Ovary (tissue), 9 donors: ENCODE results near the gene EFCAB5. TPM values are rescaled to one million over a fixed set of nuclear protein-coding genes. Genes with fewer than 3 reads are reported as not detected.

Experiments
- DNase-seq, 5 donors: peaks; one replicate each; pipeline ENCODE4 v3.0.0-alpha.2; 2019 to 2020
- H3K27ac ChIP-seq, 2 donors: fragments of 200-600 bp; one replicate each; pipeline versions ENCODE4 v1.5.1 to v1.8.0; 2019 to 2022
- H3K27me3 ChIP-seq: fragments of 200-600 bp; one replicate; pipeline ENCODE4 v1.8.0; 2022
- H3K36me3 ChIP-seq: fragments of 200-600 bp; sonication (generic); one replicate; pipeline ENCODE4 v1.5.1; 2019
- H3K4me1 ChIP-seq: one replicate; pipeline ENCODE4 v1.8.1; 2013; ENCODE audit warnings: mild to moderate bottlenecking, moderate library complexity; ENCODE audit not compliant: insufficient read depth
- H3K4me3 ChIP-seq: fragments of 200-600 bp; sonication (generic); one replicate; pipeline ENCODE4 v1.5.1; 2017
- H3K9me3 ChIP-seq, 2 donors: fragments of 200-600 bp in 1 of 2; sonication (generic) in 1 of 2; one replicate each; pipeline versions ENCODE4 v1.5.1 to v1.8.1; 2013 to 2019; ENCODE audit warnings: mild to moderate bottlenecking in 1 of 2, moderate library complexity in 1 of 2
- CTCF ChIP-seq, 3 donors: fragments of 450-650 bp in 2 of 3; fragments of 200-600 bp in 1 of 3; IDR thresholded peaks; one replicate each; pipeline versions ENCODE4 v1.5.1 to v1.8.0; 2016 to 2022; ENCODE audit warnings: antibody characterized with exemption in 3 of 3, mild to moderate bottlenecking in 1 of 3
- EP300 ChIP-seq: sonication (generic); formaldehyde crosslinking; IDR thresholded peaks from one replicate; pipeline ENCODE4 v1.6.1; 2017; ENCODE audit warnings: antibody characterized with exemption
- POLR2A ChIP-seq: fragments of 450-650 bp; IDR thresholded peaks from one replicate; pipeline ENCODE4 v1.6.1; 2017; ENCODE audit warnings: antibody characterized with exemption, mild to moderate bottlenecking, moderate library complexity
- WGBS, 3 donors: extraction: QIAGEN DNeasy Blood & Tissue Kit in 1 of 3; methylation state at CpG; one replicate each; pipeline versions ENCODE4 v1.1.5 to v1.1.7; 2013 to 2017; 5-methylcytosine and 5-hydroxymethylcytosine counted together
- intact Hi-C, 4 donors: fragments of 100-400 bp; cut with DNase I; formaldehyde crosslinking; loops; one replicate each; pipeline versions ENCODE4 v1.11.0 to v1.15.1; 2022 to 2023
- polyA plus RNA-seq, 2 donors: library from polyadenylated mRNA; stranded (reverse); fragments of 200-250 nt in 1 of 2; fragments of 350-450 nt in 1 of 2; fragmentation: Illumina TruSeq in 1 of 2; extraction: RNeasy Lipid Tissue Mini Kit (QIAGEN cat#74804) in 1 of 2; gene quantifications; one replicate each; pipeline ENCODE4 v1.2.3, GENCODE V29; 2013 to 2014
- total RNA-seq, 7 donors: library from RNA; depleted of rRNA in 2 of 7; stranded (reverse); fragments of >200 nt in 2 of 7; fragmentation: NEBNext Ultra II Directional in 3 of 7; extraction: Animal tissue kit (Norgen Biotek cat#: 25700) in 3 of 7; gene quantifications; one replicate each; pipeline versions ENCODE4 v1.1.0 to v1.2.4, GENCODE V29; 2016 to 2023
- donor health status: DM: no; HTN: no; CAD: no; lungs with moderate emphysema.
- donor health status: DM: no; HTN: no; CAD: no.
- donor health status: Bipolar disorder and iron deficiency.
- donor health status: DM: yes; HTN: yes; CAD: no.
- donor health status: DM: no; HTN: no; CAD: no.
- donor health status: DM: yes; HTN: yes; CAD: no.

The EFCAB5 gene
- total and polyA plus RNA-seq, 9 donors: 0.05 to 0.32 (median 0.12) TPM; not detected in 5

- TF ChIP-seq POLR2A: no peak
- TF ChIP-seq CTCF (IDR thresholded peaks at IDR 0.05): no peak
- TF ChIP-seq EP300: no peak
- no peaks in the 10 kb centered on the region for H3K36me3 ChIP-seq
- no peaks in the 10 kb centered on the region for H3K27me3 ChIP-seq
- DNase-seq: no peak
- H3K9me3 ChIP-seq: no peaks in the 10 kb centered on the region
- H3K27ac ChIP-seq: no peak overlapping the region
- intact Hi-C loops: no loop called here
- no peaks in the 10 kb centered on the region for H3K4me1 ChIP-seq
- 84 to 94% (median 90%) methylated on average over 1 of the region's 1 CpG for WGBS, 3 donors
- no peak overlapping the region for H3K4me3 ChIP-seq
Measured at GRCh38 chr17:29982991-29983653, 41.7 kb downstream of the EFCAB5 start.

GRCh38 chr17:29996458-29996857, 55.0 kb downstream of the EFCAB5 start:
- H3K27me3 ChIP-seq: no peaks in the 10 kb centered on the region
- H3K9me3 ChIP-seq: no peaks in the 10 kb centered on the region
- no peak overlapping the region for H3K4me3 ChIP-seq
- no peak overlapping the region for H3K27ac ChIP-seq
- 85 to 92% (median 89%) methylated on average over 3 of the region's 3 CpGs for WGBS, 3 donors
- TF ChIP-seq CTCF (IDR thresholded peaks at IDR 0.05) (no peak), EP300 (no peak), POLR2A (no peak)
- no peak for DNase-seq
- H3K4me1 ChIP-seq: no peaks in the 10 kb centered on the region
- H3K36me3 ChIP-seq: no peaks in the 10 kb centered on the region
- intact Hi-C loops: no loop called here

- TF ChIP-seq CTCF (IDR thresholded peaks at IDR 0.05) (no peak), POLR2A (no peak), EP300 (no peak)
- no peaks in the 10 kb centered on the region for H3K4me1 ChIP-seq
- intact Hi-C loops: no loop called here
- no peaks in the 10 kb centered on the region for H3K9me3 ChIP-seq
- DNase-seq: no peak
- WGBS, 3 donors: 30 to 36% (median 35%) methylated on average over 3 of the region's 3 CpGs
- H3K27ac ChIP-seq: no peak overlapping the region
- H3K27me3 ChIP-seq: no peaks in the 10 kb centered on the region
- no peak overlapping the region for H3K4me3 ChIP-seq
- H3K36me3 ChIP-seq: no peaks in the 10 kb centered on the region
Measured at GRCh38 chr17:30000001-30000754, 58.7 kb downstream of the EFCAB5 start.

- intact Hi-C loops: no loop called here
- 47 to 59% (median 48%) methylated on average over 2 of the region's 2 CpGs for WGBS, 3 donors
- Histone ChIP-seq H3K4me3 (no peak overlapping the region), H3K9me3 (no peaks in the 10 kb centered on the region), H3K36me3 (no peaks in the 10 kb centered on the region), H3K4me1 (no peaks in the 10 kb centered on the region), H3K27ac (no peak overlapping the region), H3K27me3 (no peaks in the 10 kb centered on the region)
- TF ChIP-seq EP300 (no peak), POLR2A (no peak), CTCF (IDR thresholded peaks at IDR 0.05) (no peak)
- DNase-seq: no peak
Measured at GRCh38 chr17:30000755-30001257, 59.4 kb downstream of the EFCAB5 start.
